Measurements from ENCODE around the gene NBDY. TPM values are rescaled to one million over a fixed set of nuclear protein-coding genes. Genes with fewer than 3 reads are reported as not detected.
A peak's percentile ranks its signal among the peaks of the same experiment; 100 is the strongest.
"Not testable (repeated sequence)": the region's sequence is repeated elsewhere in the genome, so short reads cannot be mapped to it uniquely, and the experiment has no call there.

The NBDY gene
- polyA plus RNA-seq, 10 donors = 39.0 to 59.0 (median 48.9) TPM

GRCh38 chrX:56763556-56764152 is 34.6 kb downstream of the NBDY start:
- peak in 1 of 3 donors; percentile 90 for DNase-seq

GRCh38 chrX:56764153-56764974 is 35.3 kb downstream of the NBDY start:
- DNase-seq = peak; percentile 41 to 93 (median 76)

GRCh38 chrX:56764975-56765791 is 36.1 kb downstream of the NBDY start:
- peak in 1 of 3 donors; percentile 5 for DNase-seq

GRCh38 chrX:56765811-56766553 is 36.9 kb downstream of the NBDY start:
- peak in 1 of 3 donors; percentile 8 for DNase-seq

GRCh38 chrX:56766554-56767347 is 37.7 kb downstream of the NBDY start:
- DNase-seq = peak in 1 of 3 donors; percentile 17

- DNase-seq = peak in 1 of 3 donors; percentile 48
Measured at GRCh38 chrX:56767348-56768119, 38.5 kb downstream of the NBDY start.

GRCh38 chrX:56768120-56768660 is 39.1 kb downstream of the NBDY start:
- DNase-seq = not testable (repeated sequence)

GRCh38 chrX:56772675-56773521 is 43.9 kb downstream of the NBDY start:
- not testable (repeated sequence) for DNase-seq

GRCh38 chrX:56773522-56774060 is 44.5 kb downstream of the NBDY start:
- DNase-seq = not testable (repeated sequence)

- DNase-seq = not testable (repeated sequence)
Measured at GRCh38 chrX:56778099-56778923, 49.3 kb downstream of the NBDY start.

GRCh38 chrX:56778924-56779468 is 50.0 kb downstream of the NBDY start:
- not testable (repeated sequence) for DNase-seq

GRCh38 chrX:56780681-56781649 is 51.9 kb downstream of the NBDY start:
- not testable (repeated sequence) for DNase-seq

GRCh38 chrX:56782352-56782751 is 53.3 kb downstream of the NBDY start:
- DNase-seq = no peak

GRCh38 chrX:56782791-56783449 is 53.9 kb downstream of the NBDY start:
- no peak for DNase-seq

GRCh38 chrX:56783450-56783831 is 54.4 kb downstream of the NBDY start:
- DNase-seq = peak in 1 of 3 donors; percentile 90
